Parathyroid adenoma (tissue), 2 donors: ENCODE results near the gene MPP1.
A peak's percentile ranks its signal among the peaks of the same experiment; 100 is the strongest.

Source experiments
- H2AFZ ChIP-seq: fragments of 300-600 bp; sonication (generic); one replicate; pipeline ENCODE4 v1.7.0; 2017; ENCODE audit warnings: antibody characterized with exemption, mild to moderate bottlenecking
- H3K27ac ChIP-seq: fragments of 300-600 bp; sonication (generic); one replicate; pipeline ENCODE4 v1.7.0; 2017
- H3K27me3 ChIP-seq: fragments of 300-600 bp; sonication (generic); one replicate; pipeline ENCODE4 v1.7.0; 2017; ENCODE audit warnings: low read length; ENCODE audit not compliant: control insufficient read depth, insufficient read depth
- H3K36me3 ChIP-seq: fragments of 300-600 bp; sonication (generic); one replicate; pipeline ENCODE4 v1.7.0; 2017; ENCODE audit warnings: low read length; ENCODE audit not compliant: control insufficient read depth, insufficient read depth
- H3K4me1 ChIP-seq: fragments of 300-600 bp; sonication (generic); one replicate; pipeline ENCODE4 v1.7.0; 2017; ENCODE audit warnings: control low read depth
- H3K4me2 ChIP-seq: fragments of 300-600 bp; sonication (generic); one replicate; pipeline ENCODE4 v1.7.0; 2017; ENCODE audit warnings: low read length
- H3K4me3 ChIP-seq: fragments of 300-600 bp; sonication (generic); one replicate; pipeline ENCODE4 v1.7.0; 2017; ENCODE audit warnings: low read depth, low read length
- H3K79me2 ChIP-seq: fragments of 300-600 bp; sonication (generic); one replicate; pipeline ENCODE4 v1.7.0; 2017; ENCODE audit warnings: control low read depth
- H3K9ac ChIP-seq: fragments of 300-600 bp; sonication (generic); one replicate; pipeline ENCODE4 v1.7.0; 2017; ENCODE audit warnings: mild to moderate bottlenecking
- H3K9me3 ChIP-seq: fragments of 300-600 bp; sonication (generic); one replicate; pipeline ENCODE4 v1.7.0; 2017; ENCODE audit warnings: low read length; ENCODE audit not compliant: control insufficient read depth
- TF ChIP-seq, protein P1 (sequence below): fragments of 300-600 bp; sonication (generic); IDR thresholded peaks from one replicate; pipeline ENCODE4 v1.7.0; 2017; ENCODE audit warnings: antibody characterized with exemption, mild to moderate bottlenecking
- donor health status: primary hyperparathyroidism.

The MPP1 gene

GRCh38 chrX:154779261-154779660 is 26.0 kb downstream of the MPP1 start:
- Histone ChIP-seq H3K27ac (no peak overlapping the region), H3K9ac (no peak overlapping the region)

DNA sequence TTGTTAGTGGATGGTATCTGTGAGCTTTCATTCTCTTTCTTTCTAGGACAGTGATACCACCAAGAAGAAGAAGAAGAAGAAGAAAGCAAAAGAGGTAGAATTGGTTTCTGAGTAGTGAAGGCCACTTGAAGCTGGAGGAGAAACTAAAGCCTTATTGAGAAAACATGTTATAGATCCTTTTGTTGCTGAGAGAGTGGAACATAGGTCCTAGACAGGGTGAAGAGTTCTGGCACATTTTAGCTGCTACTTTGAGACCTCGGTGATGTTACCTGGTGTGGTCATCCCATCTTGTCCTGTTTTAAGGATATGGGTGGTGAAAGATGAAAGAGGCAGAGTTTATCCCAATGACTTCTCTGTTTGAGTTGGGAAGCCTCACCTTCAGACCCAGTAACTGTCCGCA is 28.5 kb downstream of the MPP1 start:
- no peak overlapping the region for H3K27ac ChIP-seq
- H3K4me2 ChIP-seq: no peak overlapping the region
- TF ChIP-seq, protein P1, sequence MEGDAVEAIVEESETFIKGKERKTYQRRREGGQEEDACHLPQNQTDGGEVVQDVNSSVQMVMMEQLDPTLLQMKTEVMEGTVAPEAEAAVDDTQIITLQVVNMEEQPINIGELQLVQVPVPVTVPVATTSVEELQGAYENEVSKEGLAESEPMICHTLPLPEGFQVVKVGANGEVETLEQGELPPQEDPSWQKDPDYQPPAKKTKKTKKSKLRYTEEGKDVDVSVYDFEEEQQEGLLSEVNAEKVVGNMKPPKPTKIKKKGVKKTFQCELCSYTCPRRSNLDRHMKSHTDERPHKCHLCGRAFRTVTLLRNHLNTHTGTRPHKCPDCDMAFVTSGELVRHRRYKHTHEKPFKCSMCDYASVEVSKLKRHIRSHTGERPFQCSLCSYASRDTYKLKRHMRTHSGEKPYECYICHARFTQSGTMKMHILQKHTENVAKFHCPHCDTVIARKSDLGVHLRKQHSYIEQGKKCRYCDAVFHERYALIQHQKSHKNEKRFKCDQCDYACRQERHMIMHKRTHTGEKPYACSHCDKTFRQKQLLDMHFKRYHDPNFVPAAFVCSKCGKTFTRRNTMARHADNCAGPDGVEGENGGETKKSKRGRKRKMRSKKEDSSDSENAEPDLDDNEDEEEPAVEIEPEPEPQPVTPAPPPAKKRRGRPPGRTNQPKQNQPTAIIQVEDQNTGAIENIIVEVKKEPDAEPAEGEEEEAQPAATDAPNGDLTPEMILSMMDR: no peak
- no peaks in the 10 kb centered on the region for H3K4me1 ChIP-seq
- no peaks in the 10 kb centered on the region for H3K79me2 ChIP-seq
- H3K27me3 ChIP-seq: no peaks in the 10 kb centered on the region
- H3K4me3 ChIP-seq: no peak overlapping the region
- H3K9ac ChIP-seq: no peak overlapping the region
- no peak overlapping the region for H2AFZ ChIP-seq
- H3K36me3 ChIP-seq: no peaks in the 10 kb centered on the region
- no peaks in the 10 kb centered on the region for H3K9me3 ChIP-seq

More at GRCh38 chrX:154779261-154779660, 26.0 kb downstream of the MPP1 start:
- Histone ChIP-seq H3K4me2 (no peak overlapping the region), H3K4me1 (no peaks in the 10 kb centered on the region), H3K9me3 (no peaks in the 10 kb centered on the region), H3K79me2 (no peaks in the 10 kb centered on the region), H3K36me3 (no peaks in the 10 kb centered on the region), H3K4me3 (no peak overlapping the region), H3K27me3 (no peaks in the 10 kb centered on the region), H2AFZ (no peak overlapping the region)
- TF ChIP-seq, protein P1: no peak

- Histone ChIP-seq H3K4me1 (no peaks in the 10 kb centered on the region), H3K27me3 (no peaks in the 10 kb centered on the region), H3K79me2 (no peaks in the 10 kb centered on the region), H3K27ac (peak overlapping the region; percentile 36), H3K9ac (no peak overlapping the region), H3K36me3 (no peaks in the 10 kb centered on the region), H2AFZ (no peak overlapping the region), H3K9me3 (no peaks in the 10 kb centered on the region), H3K4me2 (no peak overlapping the region), H3K4me3 (no peak overlapping the region)
- TF ChIP-seq, protein P1: no peak
These were observed 29.6 kb downstream of the MPP1 start for GRCh38 chrX:154775419-154776349.

DNA sequence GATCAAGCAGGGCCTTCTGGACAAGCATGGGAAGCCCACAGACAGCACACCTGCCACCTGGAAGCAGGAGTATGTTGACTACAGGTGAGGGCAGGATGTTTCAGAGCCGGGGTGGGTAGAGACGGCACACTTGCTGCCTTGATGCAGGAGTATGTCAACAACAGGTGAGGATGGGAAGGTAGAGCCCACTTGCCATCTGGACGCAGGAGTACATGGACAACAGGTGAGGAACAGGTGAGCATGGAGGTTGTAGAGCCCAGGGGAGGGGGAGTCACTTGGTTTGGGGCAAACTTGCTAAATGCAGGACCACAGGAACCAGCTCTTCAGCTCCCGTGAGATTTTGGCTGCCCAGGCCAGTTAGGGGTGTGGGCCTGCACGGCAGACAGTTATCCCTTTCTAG is 30.7 kb downstream of the MPP1 start:
- Histone ChIP-seq H3K4me3 (no peak overlapping the region), H2AFZ (no peak overlapping the region), H3K79me2 (no peaks in the 10 kb centered on the region), H3K9me3 (no peaks in the 10 kb centered on the region), H3K27me3 (no peaks in the 10 kb centered on the region), H3K4me2 (no peak overlapping the region), H3K9ac (no peak overlapping the region), H3K36me3 (no peaks in the 10 kb centered on the region), H3K4me1 (no peaks in the 10 kb centered on the region), H3K27ac (peak overlapping the region; percentile 36)
- TF ChIP-seq, protein P1: no peak
